Mucosa of descending colon (tissue), 3 donors: ENCODE results near the gene WDR35. TPM values are rescaled to one million over a fixed set of nuclear protein-coding genes. Genes with fewer than 3 reads are reported as not detected.

Experiments
- ATAC-seq: fragments of 200-7000 bp; cut with Tn5 transposase; one replicate; pipeline ENCODE4 v1.9.1; 2020; ENCODE audit warnings: mild to moderate bottlenecking, moderate library complexity
- DNase-seq, 3 donors: peaks; one replicate each; pipeline ENCODE4 v3.0.0-alpha.2; 2020
- H3K36me3 ChIP-seq: fragments of 200-600 bp; one replicate; pipeline ENCODE4 v1.8.0; 2021; ENCODE audit warnings: low read depth, mild to moderate bottlenecking
- H3K4me1 ChIP-seq: fragments of 200-600 bp; one replicate; pipeline ENCODE4 v1.8.0; 2021; ENCODE audit warnings: low read depth, mild to moderate bottlenecking
- H3K4me3 ChIP-seq: fragments of 200-600 bp; one replicate; pipeline ENCODE4 v1.8.0; 2021; ENCODE audit warnings: mild to moderate bottlenecking
- H3K9me3 ChIP-seq: fragments of 200-600 bp; one replicate; pipeline ENCODE4 v1.8.0; 2021; ENCODE audit warnings: mild to moderate bottlenecking
- intact Hi-C, 2 donors: fragments of 100-400 bp; cut with DNase I in 1 of 2; cut with micrococcal nuclease in 1 of 2; formaldehyde crosslinking; loops; one replicate each; pipeline versions ENCODE4 v1.11.0 to v1.11.1; 2022; cut with DNase I, micrococcal nuclease
- long read RNA-seq, 2 donors: library from polyadenylated mRNA; unstranded; transcript quantifications; one replicate each; pipeline ENCODE4 v2.0.0, GENCODE V29; 2019 to 2021
- total RNA-seq, 3 donors: library from RNA; stranded (reverse); fragmentation: NEBNext Ultra II Directional in 2 of 3; extraction: Animal tissue kit (Norgen Biotek cat#: 25700) in 2 of 3; gene quantifications; one replicate each; pipeline versions ENCODE4 v1.2.1 to v1.2.4, GENCODE V29; 2021 to 2023
- TF ChIP-seq, protein P1 (sequence below): fragments of 200-600 bp; IDR thresholded peaks from one replicate; pipeline ENCODE4 v1.8.0; 2022; ENCODE audit warnings: antibody characterized with exemption, mild to moderate bottlenecking
- donor health status: DM: no; HTN: no; CAD: no; lungs with moderate emphysema.
- donor health status: DM: no; HTN: no; CAD: no.
- donor health status: DM: no; HTN: yes; CAD: no.

Gene WDR35
- 1 to 10 TPM; 1.9 to 8.8 (median 2.7) TPM for total RNA-seq
- long read RNA-seq, donor 1, full-length matches to known transcripts: 1 of 2 reads
- long read RNA-seq, donor 1, partial matches to known transcripts: 1 of 2 reads
- long read RNA-seq, donor 1, other reads (novel, unspliced or antisense): 0 of 2 reads
- long read RNA-seq, donor 2: 0 reads

- TF ChIP-seq, protein P1, sequence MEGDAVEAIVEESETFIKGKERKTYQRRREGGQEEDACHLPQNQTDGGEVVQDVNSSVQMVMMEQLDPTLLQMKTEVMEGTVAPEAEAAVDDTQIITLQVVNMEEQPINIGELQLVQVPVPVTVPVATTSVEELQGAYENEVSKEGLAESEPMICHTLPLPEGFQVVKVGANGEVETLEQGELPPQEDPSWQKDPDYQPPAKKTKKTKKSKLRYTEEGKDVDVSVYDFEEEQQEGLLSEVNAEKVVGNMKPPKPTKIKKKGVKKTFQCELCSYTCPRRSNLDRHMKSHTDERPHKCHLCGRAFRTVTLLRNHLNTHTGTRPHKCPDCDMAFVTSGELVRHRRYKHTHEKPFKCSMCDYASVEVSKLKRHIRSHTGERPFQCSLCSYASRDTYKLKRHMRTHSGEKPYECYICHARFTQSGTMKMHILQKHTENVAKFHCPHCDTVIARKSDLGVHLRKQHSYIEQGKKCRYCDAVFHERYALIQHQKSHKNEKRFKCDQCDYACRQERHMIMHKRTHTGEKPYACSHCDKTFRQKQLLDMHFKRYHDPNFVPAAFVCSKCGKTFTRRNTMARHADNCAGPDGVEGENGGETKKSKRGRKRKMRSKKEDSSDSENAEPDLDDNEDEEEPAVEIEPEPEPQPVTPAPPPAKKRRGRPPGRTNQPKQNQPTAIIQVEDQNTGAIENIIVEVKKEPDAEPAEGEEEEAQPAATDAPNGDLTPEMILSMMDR: no peak
- peaks cover 9% of the 10 kb centered on the region for H3K4me1 ChIP-seq
- intact Hi-C loops: no loop called here
- H3K4me3 ChIP-seq: peak within 1 kb of the TSS; percentile 42
- no peaks in the 10 kb centered on the region for H3K36me3 ChIP-seq
- no peaks in the 10 kb centered on the region for H3K9me3 ChIP-seq
- peak; percentile 93 to 96 (median 94) for DNase-seq
- peak; percentile 100 for ATAC-seq
These were observed at the start of gene WDR35 for GRCh38 chr2:19989667-19990415. Gene WDR35, minus strand, starts transcription at chr2:19990105. Its CDS starts 90 bp downstream, at chr2:19990015.

GRCh38 chr2:20037660-20038059, 47.8 kb upstream of the WDR35 start:
- no peak for ATAC-seq

GRCh38 chr2:20035955-20036666, 46.2 kb upstream of the WDR35 start:
- H3K36me3 ChIP-seq: no peaks in the 10 kb centered on the region
- no peaks in the 10 kb centered on the region for H3K9me3 ChIP-seq
- DNase-seq (no peak), ATAC-seq (peak; percentile 99)
- intact Hi-C loops: no loop called here
- peaks cover 3% of the 10 kb centered on the region for H3K4me1 ChIP-seq
- H3K4me3 ChIP-seq: no peak overlapping the region
- TF ChIP-seq, protein P1: no peak

More at GRCh38 chr2:20037660-20038059, 47.8 kb upstream of the WDR35 start:
- TF ChIP-seq, protein P1: no peak
- intact Hi-C loops: no loop called here
- no peaks in the 10 kb centered on the region for H3K36me3 ChIP-seq
- no peak for DNase-seq
- H3K9me3 ChIP-seq: no peaks in the 10 kb centered on the region
- H3K4me3 ChIP-seq: no peak overlapping the region
- H3K4me1 ChIP-seq: peaks cover 14% of the 10 kb centered on the region

GRCh38 chr2:20034821-20035220, 44.9 kb upstream of the WDR35 start:
- Histone ChIP-seq H3K36me3 (no peaks in the 10 kb centered on the region), H3K4me3 (no peak overlapping the region), H3K9me3 (no peaks in the 10 kb centered on the region), H3K4me1 (peaks cover 3% of the 10 kb centered on the region)
- no peak for DNase-seq
- ATAC-seq: no peak
- TF ChIP-seq, protein P1: no peak
- intact Hi-C loops: no loop called here

DNA sequence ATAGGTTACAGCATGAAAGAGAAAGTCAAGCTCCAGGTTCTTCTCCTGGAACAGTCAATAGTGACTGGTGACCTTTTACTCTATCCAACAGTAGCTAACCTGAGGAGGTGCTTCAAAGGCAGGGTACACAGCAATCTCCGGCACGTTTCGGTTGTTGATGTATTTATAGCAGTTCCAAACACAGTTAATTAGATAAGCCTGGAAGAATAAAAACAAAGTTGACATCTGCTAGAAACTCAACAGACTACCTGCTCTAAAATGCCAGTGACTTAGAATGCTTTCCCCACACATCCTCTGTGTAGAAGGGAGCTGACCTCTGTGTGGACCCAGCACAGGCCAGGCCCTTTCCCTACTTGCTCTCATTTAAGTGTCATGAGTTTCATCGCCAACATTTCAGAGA, 44.3 kb upstream of the WDR35 start:
- Histone ChIP-seq H3K9me3 (no peaks in the 10 kb centered on the region), H3K36me3 (no peaks in the 10 kb centered on the region), H3K4me1 (peaks cover 3% of the 10 kb centered on the region)

More for the DNA sequence above, 44.3 kb upstream of the WDR35 start:
- ATAC-seq (no peak), DNase-seq (no peak)
- intact Hi-C loops: no loop called here
- TF ChIP-seq, protein P1: no peak
- no peak overlapping the region for H3K4me3 ChIP-seq
